ENCODE data around the gene SKAP1. TPM values are rescaled to one million over a fixed set of nuclear protein-coding genes. Genes with fewer than 3 reads are reported as not detected.

SKAP1 gene
- total RNA-seq, 2 experiments from 2014 or later = 75.5 to 91.4 TPM

- no peaks in the 10 kb centered on the region for H3K27me3 Mint-ChIP-seq
- H3K9me3 Mint-ChIP-seq (ENCODE audit: low read depth) = no peaks in the 10 kb centered on the region
- peaks cover 22% of the 10 kb centered on the region for H3K36me3 Mint-ChIP-seq
- H3K4me1 Mint-ChIP-seq = peaks cover 11% of the 10 kb centered on the region
- CTCF ChIA-PET = interaction anchor here (0.9 kb wide), 1 partner anchor 8 kb away, joined by 3 read pairs; no protein-coding TSS in a partner anchor
- ATAC-seq (no peak), DNase-seq (no peak)
- H3K4me3 Mint-ChIP-seq = no peak overlapping the region
- no peak overlapping the region for H3K27ac Mint-ChIP-seq
Observed at GRCh38 chr17:48162306-48162934, 267.6 kb downstream of the SKAP1 start.

GRCh38 chr17:48161127-48161905, 268.7 kb downstream of the SKAP1 start:
- DNase-seq (no peak), ATAC-seq (no peak)
- CTCF ChIA-PET = no interaction called here
- Mint-ChIP-seq H3K27me3 (no peaks in the 10 kb centered on the region), H3K4me1 (peaks cover 8% of the 10 kb centered on the region), H3K9me3 (ENCODE audit: low read depth) (no peaks in the 10 kb centered on the region), H3K36me3 (peaks cover 20% of the 10 kb centered on the region), H3K27ac (no peak overlapping the region), H3K4me3 (no peak overlapping the region)

GRCh38 chr17:48160177-48161081, 269.6 kb downstream of the SKAP1 start:
- H3K27me3 Mint-ChIP-seq = no peaks in the 10 kb centered on the region
- DNase-seq (no peak), ATAC-seq (no peak)
- no peaks in the 10 kb centered on the region for H3K9me3 Mint-ChIP-seq (ENCODE audit: low read depth)
- peaks cover 8% of the 10 kb centered on the region for H3K4me1 Mint-ChIP-seq
- peaks cover 21% of the 10 kb centered on the region for H3K36me3 Mint-ChIP-seq
- H3K27ac Mint-ChIP-seq = no peak overlapping the region
- no peak overlapping the region for H3K4me3 Mint-ChIP-seq
- CTCF ChIA-PET = interaction anchor here (0.7 to 1.2 kb wide), 3 partner anchors 14 to 458 kb away, joined by 3 read pairs; no protein-coding TSS in a partner anchor

GRCh38 chr17:48159232-48159631, 270.8 kb downstream of the SKAP1 start:
- Mint-ChIP-seq H3K36me3 (peaks cover 19% of the 10 kb centered on the region), H3K27me3 (no peaks in the 10 kb centered on the region), H3K27ac (no peak overlapping the region), H3K4me1 (peaks cover 8% of the 10 kb centered on the region), H3K4me3 (no peak overlapping the region), H3K9me3 (ENCODE audit: low read depth) (no peaks in the 10 kb centered on the region)
- DNase-seq (no peak), ATAC-seq (no peak)
- CTCF ChIA-PET = interaction anchor here (0.6 to 1.4 kb wide), 4 partner anchors 15 to 79 kb away, joined by 3 read pairs; no protein-coding TSS in a partner anchor

- Mint-ChIP-seq H3K36me3 (peaks cover 10% of the 10 kb centered on the region), H3K27ac (peak overlapping the region; percentile 25), H3K9me3 (ENCODE audit: low read depth) (no peaks in the 10 kb centered on the region), H3K4me3 (no peak overlapping the region), H3K27me3 (no peaks in the 10 kb centered on the region), H3K4me1 (no peaks in the 10 kb centered on the region)
- ATAC-seq (no peak), DNase-seq (no peak)
- CTCF ChIA-PET = interaction anchor here (1.6 kb wide), 1 partner anchor 76 kb away, joined by 4 read pairs; no protein-coding TSS in a partner anchor
Observed at GRCh38 chr17:48155889-48156611, 274.0 kb downstream of the SKAP1 start.

- DNase-seq (no peak), ATAC-seq (no peak)
- H3K4me1 Mint-ChIP-seq = no peaks in the 10 kb centered on the region
- H3K27ac Mint-ChIP-seq = no peak overlapping the region
- H3K27me3 Mint-ChIP-seq = no peaks in the 10 kb centered on the region
- CTCF ChIA-PET = interaction anchor here (0.6 to 0.9 kb wide), 3 partner anchors 9 to 127 kb away, joined by 3 read pairs; no protein-coding TSS in a partner anchor
- no peak overlapping the region for H3K4me3 Mint-ChIP-seq
- peaks cover 6% of the 10 kb centered on the region for H3K36me3 Mint-ChIP-seq
- no peaks in the 10 kb centered on the region for H3K9me3 Mint-ChIP-seq (ENCODE audit: low read depth)
Observed at GRCh38 chr17:48153691-48154358, 276.2 kb downstream of the SKAP1 start.

GRCh38 chr17:48152289-48152688, 277.7 kb downstream of the SKAP1 start:
- H3K4me1 Mint-ChIP-seq = no peaks in the 10 kb centered on the region
- H3K4me3 Mint-ChIP-seq = no peak overlapping the region
- CTCF ChIA-PET = interaction anchor here (0.9 to 1.0 kb wide), 2 partner anchors 71 to 73 kb away, joined by 3 read pairs; no protein-coding TSS in a partner anchor
- ATAC-seq = no peak
- no peaks in the 10 kb centered on the region for H3K9me3 Mint-ChIP-seq (ENCODE audit: low read depth)
- DNase-seq = no peak
- no peaks in the 10 kb centered on the region for H3K27me3 Mint-ChIP-seq
- H3K27ac Mint-ChIP-seq = no peak overlapping the region
- H3K36me3 Mint-ChIP-seq = peaks cover 6% of the 10 kb centered on the region

- H3K27ac Mint-ChIP-seq = no peak overlapping the region
- H3K4me1 Mint-ChIP-seq = no peaks in the 10 kb centered on the region
- DNase-seq (no peak), ATAC-seq (no peak)
- no peaks in the 10 kb centered on the region for H3K27me3 Mint-ChIP-seq
- H3K9me3 Mint-ChIP-seq (ENCODE audit: low read depth) = no peaks in the 10 kb centered on the region
- CTCF ChIA-PET = no interaction called here
- H3K36me3 Mint-ChIP-seq = peaks cover 5% of the 10 kb centered on the region
- H3K4me3 Mint-ChIP-seq = no peak overlapping the region
Observed at GRCh38 chr17:48151220-48151619, 278.8 kb downstream of the SKAP1 start.

GRCh38 chr17:48150597-48151001, 279.4 kb downstream of the SKAP1 start:
- CTCF ChIA-PET = no interaction called here
- ATAC-seq (no peak), DNase-seq (no peak)
- Mint-ChIP-seq H3K9me3 (ENCODE audit: low read depth) (no peaks in the 10 kb centered on the region), H3K36me3 (peaks cover 3% of the 10 kb centered on the region), H3K27me3 (no peaks in the 10 kb centered on the region), H3K4me3 (no peak overlapping the region), H3K4me1 (peaks cover 3% of the 10 kb centered on the region), H3K27ac (no peak overlapping the region)

GRCh38 chr17:48149787-48150463, 280.1 kb downstream of the SKAP1 start:
- ATAC-seq = no peak
- no peak for DNase-seq
- peaks cover 4% of the 10 kb centered on the region for H3K36me3 Mint-ChIP-seq
- H3K27me3 Mint-ChIP-seq = no peaks in the 10 kb centered on the region
- H3K27ac Mint-ChIP-seq = no peak overlapping the region
- no peak overlapping the region for H3K4me3 Mint-ChIP-seq
- no peaks in the 10 kb centered on the region for H3K9me3 Mint-ChIP-seq (ENCODE audit: low read depth)
- H3K4me1 Mint-ChIP-seq = peaks cover 8% of the 10 kb centered on the region
- CTCF ChIA-PET = no interaction called here

- no peak overlapping the region for H3K27ac Mint-ChIP-seq
- H3K9me3 Mint-ChIP-seq (ENCODE audit: low read depth) = no peaks in the 10 kb centered on the region
- ATAC-seq (no peak), DNase-seq (no peak)
- peaks cover 8% of the 10 kb centered on the region for H3K4me1 Mint-ChIP-seq
- H3K4me3 Mint-ChIP-seq = no peak overlapping the region
- CTCF ChIA-PET = interaction anchor here (1.0 kb wide), 1 partner anchor 18 kb away, joined by 3 read pairs; no protein-coding TSS in a partner anchor
- no peaks in the 10 kb centered on the region for H3K27me3 Mint-ChIP-seq
- H3K36me3 Mint-ChIP-seq = peaks cover 4% of the 10 kb centered on the region
Observed at GRCh38 chr17:48148854-48149786, 280.9 kb downstream of the SKAP1 start.
